Gastroesophageal sphincter (tissue), 4 donors: Measurements from ENCODE around the gene ARRB1. TPM values are rescaled to one million over a fixed set of nuclear protein-coding genes. Genes with fewer than 3 reads are reported as not detected.

Source experiments
- ATAC-seq: fragments of 150-250 bp; one replicate; pipeline ENCODE4 v1.9.1; 2016; ENCODE audit warnings: mild to moderate bottlenecking, moderate library complexity
- H3K27ac ChIP-seq, 4 donors: fragments of 200-600 bp; sonication (generic) in 3 of 4; 1 replicate in 3 of 4; 2 replicates in 1 of 4; pipeline ENCODE4 v1.5.1; 2016 to 2019
- H3K27me3 ChIP-seq: fragments of 200-600 bp; sonication (generic); one replicate; pipeline ENCODE4 v1.5.1; 2019
- H3K36me3 ChIP-seq, 2 donors: fragments of 200-600 bp; sonication (generic); one replicate each; pipeline ENCODE4 v1.5.1; 2019; ENCODE audit warnings: control low read depth in 1 of 2
- H3K4me1 ChIP-seq, 3 donors: fragments of 200-600 bp; sonication (generic); 1 replicate in 2 of 3; 2 replicates in 1 of 3; pipeline ENCODE4 v1.5.1; 2016 to 2019; ENCODE audit warnings: control low read depth in 2 of 3
- H3K4me3 ChIP-seq, 2 donors: fragments of 200-600 bp; sonication (generic); one replicate each; pipeline ENCODE4 v1.5.1; 2019; ENCODE audit warnings: mild to moderate bottlenecking in 1 of 2, moderate library complexity in 1 of 2
- H3K9me3 ChIP-seq, 3 donors: fragments of 200-600 bp; sonication (generic); one replicate each; pipeline ENCODE4 v1.5.1; 2017 to 2019; ENCODE audit warnings: control low read depth in 2 of 3
- CTCF ChIP-seq, 4 experiments: fragments of 200-600 bp in 2 of 4; fragments of 450-650 bp in 2 of 4; sonication (generic) in 1 of 4; IDR thresholded peaks; one replicate each; pipeline ENCODE4 v1.5.1; 2017 to 2019; ENCODE audit warnings: antibody characterized with exemption in 4 of 4, mild to moderate bottlenecking in 2 of 4, moderate library complexity in 2 of 4
- EP300 ChIP-seq: sonication (generic); formaldehyde crosslinking; IDR thresholded peaks from one replicate; pipeline ENCODE4 v1.6.1; 2017; ENCODE audit warnings: antibody characterized with exemption, mild to moderate bottlenecking
- POLR2A ChIP-seq, 2 donors: fragments of 450-650 bp; IDR thresholded peaks; one replicate each; pipeline ENCODE4 v1.6.1; 2017; ENCODE audit warnings: antibody characterized with exemption in 2 of 2, mild to moderate bottlenecking in 2 of 2, moderate library complexity in 1 of 2
- POLR2AphosphoS5 ChIP-seq: sonication (generic); formaldehyde crosslinking; IDR thresholded peaks from one replicate; pipeline ENCODE4 v1.6.1; 2017; ENCODE audit warnings: antibody characterized with exemption
- WGBS, 2 donors: methylation state at CpG; one replicate each; pipeline ENCODE4 v1.1.5; 2018; ENCODE audit warnings: low coverage in 1 of 2; 5-methylcytosine and 5-hydroxymethylcytosine counted together
- total RNA-seq, 4 donors: library from RNA; depleted of rRNA; stranded (reverse); fragments of >200 nt; gene quantifications; one replicate each; pipeline ENCODE4 v1.1.0, GENCODE V29; 2016

Gene ARRB1
- total RNA-seq, 4 donors from 2014 or later: 72.3 to 120 (median 93.0) TPM

GRCh38 chr11:75241906-75242644, 109.4 kb downstream of the ARRB1 start:
- TF ChIP-seq POLR2AphosphoS5 (no peak), CTCF (IDR thresholded peaks at IDR 0.05) (peak in 1 of 4 experiments; percentile 6)
- H3K4me1 ChIP-seq: peaks cover 0 to 29% (median 6%) of the 10 kb centered on the region in 3 donors
- no peak for ATAC-seq
- no peaks in the 10 kb centered on the region for H3K9me3 ChIP-seq
- H3K4me3 ChIP-seq: peak overlapping the region in 1 of 2 donors; percentile 49
- H3K27me3 ChIP-seq: peaks cover 78% of the 10 kb centered on the region
- H3K27ac ChIP-seq: no peak overlapping the region
- H3K36me3 ChIP-seq: no peaks in the 10 kb centered on the region
- whole genome bisulfite sequencing, 2 donors: 30 to 38% methylated on average over 2 to 6 of the region's 72 CpGs

GRCh38 chr11:75241036-75241905, 110.2 kb downstream of the ARRB1 start:
- Histone ChIP-seq H3K9me3 (no peaks in the 10 kb centered on the region), H3K27ac (no peak overlapping the region), H3K27me3 (peaks cover 81% of the 10 kb centered on the region), H3K36me3 (no peaks in the 10 kb centered on the region), H3K4me1 (peaks cover 0 to 29% (median 6%) of the 10 kb centered on the region in 3 donors), H3K4me3 (peak overlapping the region in 1 of 2 donors; percentile 49)
- TF ChIP-seq POLR2A (IDR thresholded peaks at IDR 0.05) (no peak), POLR2AphosphoS5 (no peak), EP300 (no peak), CTCF (IDR thresholded peaks at IDR 0.05) (peak in 3 of 4 experiments; percentile 90 to 99 (median 96))
- no CpG with 5 or more reads among the region's 140 CpGs for WGBS, 2 donors
- ATAC-seq: peak; percentile 91

GRCh38 chr11:75240311-75241035, 111.0 kb downstream of the ARRB1 start, which contains the start of gene TPBGL:
TPBGL (plus strand) TSS chr11:75240774; CDS start chr11:75241050, 276 bp downstream.
- Histone ChIP-seq H3K36me3 (no peaks in the 10 kb centered on the region), H3K27me3 (peaks cover 89% of the 10 kb centered on the region), H3K9me3 (no peaks in the 10 kb centered on the region), H3K4me1 (peaks cover 0 to 29% (median 6%) of the 10 kb centered on the region in 3 donors), H3K27ac (no peak within 1 kb of the TSS), H3K4me3 (peak within 1 kb of the TSS in 1 of 2 donors; percentile 49)
- TF ChIP-seq POLR2A (IDR thresholded peaks at IDR 0.05): no peak
- TF ChIP-seq POLR2AphosphoS5: no peak
- no peak for TF ChIP-seq CTCF (IDR thresholded peaks at IDR 0.05)
- TF ChIP-seq EP300: no peak
- WGBS, 2 donors: 40% methylated on average over 2 of the region's 58 CpGs; no CpG with 5 or more reads in 1 of the 2 donors
- no peak for ATAC-seq

- Histone ChIP-seq H3K27ac (no peak overlapping the region), H3K36me3 (no peaks in the 10 kb centered on the region), H3K9me3 (no peaks in the 10 kb centered on the region), H3K4me3 (no peak overlapping the region), H3K27me3 (peaks cover 96% of the 10 kb centered on the region), H3K4me1 (peaks cover 0 to 29% (median 6%) of the 10 kb centered on the region in 3 donors)
- WGBS, 2 donors: 34 to 80% methylated on average over 2 to 3 of the region's 10 CpGs
- TF ChIP-seq POLR2A (IDR thresholded peaks at IDR 0.05) (no peak), CTCF (IDR thresholded peaks at IDR 0.05) (no peak), EP300 (no peak), POLR2AphosphoS5 (no peak)
- ATAC-seq: no peak
Measured at GRCh38 chr11:75239531-75240290, 111.8 kb downstream of the ARRB1 start.
